Measurements from ENCODE around the gene NWD2.

NWD2 gene

DNA sequence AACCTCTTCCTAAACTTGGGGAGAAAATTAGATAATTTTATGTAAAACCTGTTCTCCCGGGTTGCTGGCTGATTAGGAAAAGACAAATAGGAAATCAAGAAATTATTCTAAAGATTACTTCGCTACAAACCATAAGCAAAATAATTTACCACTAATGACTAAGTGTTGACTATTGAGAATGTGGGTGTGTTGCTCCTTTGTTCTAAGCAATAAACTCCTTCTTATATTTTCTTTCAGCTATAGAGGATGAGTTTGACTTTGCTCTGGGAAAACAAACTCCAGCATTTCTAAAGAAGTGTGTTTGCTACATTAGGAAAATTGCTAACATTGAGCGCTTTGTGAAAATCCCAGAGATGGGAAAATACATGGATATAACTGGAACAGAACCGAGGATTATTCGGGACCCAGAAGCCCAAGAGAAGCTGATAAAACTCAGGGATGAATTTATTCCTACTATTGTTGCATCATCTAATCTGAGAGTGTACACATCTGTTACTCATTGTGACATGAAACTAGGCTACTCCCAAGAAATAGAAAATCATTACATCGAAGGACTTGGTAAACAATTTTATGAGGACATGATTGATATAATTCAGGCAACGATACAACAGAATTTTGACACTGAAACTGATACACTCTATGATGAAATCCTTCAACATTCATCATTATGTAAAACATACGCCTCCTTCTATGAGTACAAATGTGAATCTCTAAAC, 194.2 kb downstream of the NWD2 start:
- DNase-seq (ENCODE audit: low spot score) = no peak

DNA sequence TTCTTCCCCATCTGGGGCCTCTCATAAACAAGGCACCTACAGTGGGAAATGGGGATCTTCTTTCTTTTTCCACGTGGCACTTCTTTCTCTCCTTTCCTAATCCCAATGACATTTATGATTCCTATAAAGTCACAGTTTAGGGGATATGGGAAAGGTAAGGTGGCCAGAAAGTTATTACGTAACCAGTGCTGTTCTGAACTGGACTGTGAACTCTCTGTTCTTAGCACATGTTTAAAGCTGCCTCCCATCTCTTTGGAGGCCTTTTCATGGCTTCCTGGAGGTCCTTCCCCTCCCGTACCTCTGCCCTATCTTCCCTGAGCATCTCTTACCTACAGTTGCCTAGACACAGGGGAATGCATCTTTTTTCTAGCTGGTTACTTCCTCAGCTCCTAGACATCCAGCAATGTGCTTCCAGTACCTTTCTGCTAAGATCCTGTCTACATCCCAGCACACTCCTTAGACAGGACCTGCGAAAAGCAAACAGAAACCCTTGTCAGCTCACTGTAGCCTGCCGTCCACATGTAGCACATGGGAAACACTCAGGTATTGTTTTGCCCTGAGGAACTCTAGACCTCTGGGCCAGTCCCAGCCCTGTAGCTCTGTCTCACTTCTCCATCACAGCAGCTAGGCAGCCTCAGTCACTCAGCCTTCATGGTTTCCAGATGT, 195.4 kb downstream of the NWD2 start:
- DNase-seq (ENCODE audit: low spot score) = no peak

DNA sequence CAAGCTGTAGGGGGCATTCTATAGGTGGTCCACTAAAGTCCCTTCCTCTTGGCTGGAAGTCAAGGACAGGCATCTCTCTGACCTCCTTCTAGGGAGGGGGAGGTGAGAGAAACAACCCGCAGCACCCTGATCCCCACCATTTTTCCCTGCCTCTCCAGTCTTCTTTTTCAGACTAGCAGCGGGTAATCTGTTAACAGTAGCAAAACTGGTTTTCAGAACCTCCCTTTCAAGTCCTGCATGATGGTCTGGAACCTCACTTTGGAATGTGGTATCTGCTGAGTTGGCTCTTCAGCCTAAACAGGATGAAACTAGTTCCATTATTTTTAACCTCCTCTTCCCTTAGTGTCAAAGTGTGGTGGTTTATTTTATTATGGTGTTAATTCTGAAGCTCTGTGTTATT, 196.0 kb downstream of the NWD2 start:
- DNase-seq (ENCODE audit: low spot score) = no peak

DNA sequence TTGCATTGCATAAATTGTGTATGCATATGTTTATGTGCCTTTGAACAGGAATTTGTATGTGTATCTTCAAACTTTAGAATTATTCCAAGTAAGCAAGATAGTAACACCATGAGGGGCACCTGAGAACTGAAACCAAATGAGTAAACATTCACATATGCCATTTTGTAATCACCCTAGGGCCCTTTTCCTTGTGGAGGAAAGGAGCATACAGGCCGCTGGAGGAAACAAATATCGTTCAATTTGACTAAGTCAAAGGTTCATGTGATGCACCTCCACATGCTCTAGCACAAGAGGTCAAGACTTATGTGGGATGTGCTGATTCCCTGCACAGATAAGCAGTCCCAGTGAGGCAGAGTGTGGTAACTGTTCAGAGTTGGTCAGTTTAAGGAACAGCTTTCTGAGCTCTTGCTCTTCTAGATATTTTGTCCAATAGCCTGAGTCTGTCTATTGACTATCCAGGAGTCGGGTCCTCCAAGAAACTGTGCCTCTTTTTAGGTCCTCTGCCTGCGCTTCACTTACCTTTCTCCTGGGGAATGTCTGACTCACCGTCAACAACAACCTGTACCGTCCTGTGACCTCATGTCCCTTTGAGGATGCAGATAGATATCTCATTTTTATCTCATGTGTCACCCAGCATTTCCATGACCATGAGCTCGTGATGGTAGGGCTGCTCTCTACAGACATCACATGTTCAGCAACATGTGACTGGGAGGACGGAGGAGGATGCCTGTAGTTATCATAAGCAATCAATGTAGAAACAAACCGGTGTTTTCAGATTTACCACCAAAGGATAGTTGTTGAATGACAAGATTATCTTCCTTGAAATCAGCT, 196.9 kb downstream of the NWD2 start:
- DNase-seq (ENCODE audit: low spot score) = no peak

DNA sequence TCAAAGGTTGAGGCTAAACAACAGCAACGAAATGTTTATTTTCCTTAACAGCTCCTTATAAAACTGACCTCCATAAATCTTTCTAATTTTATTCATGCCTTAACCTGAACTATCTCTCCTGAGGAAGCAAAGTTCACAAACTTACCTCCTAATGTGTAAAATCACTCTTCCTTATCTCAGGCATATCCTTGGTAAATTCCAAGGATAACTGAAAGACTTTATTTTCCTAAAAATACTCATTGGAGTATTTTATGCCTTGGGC, 197.4 kb downstream of the NWD2 start:
- no peak for DNase-seq (ENCODE audit: low spot score)

DNA sequence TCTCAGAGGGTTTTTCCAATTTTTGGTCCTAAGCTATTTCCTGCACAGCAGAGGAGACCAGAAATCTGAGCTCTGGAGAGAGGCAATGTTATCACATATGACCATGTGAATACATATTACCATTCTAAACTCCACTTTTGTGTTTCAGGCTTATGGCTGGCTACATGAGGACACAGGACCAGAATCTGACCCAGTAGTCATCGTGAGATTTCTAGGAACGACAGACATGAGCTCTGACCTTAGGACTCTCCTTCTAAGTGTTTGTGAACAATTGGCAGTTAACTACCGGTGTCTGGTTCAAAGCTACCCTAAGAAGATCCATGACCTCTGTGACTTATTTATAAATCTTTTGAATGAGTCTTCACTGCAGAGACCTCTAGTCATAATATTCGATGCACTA, 198.6 kb downstream of the NWD2 start:
- no peak for DNase-seq (ENCODE audit: low spot score)

DNA sequence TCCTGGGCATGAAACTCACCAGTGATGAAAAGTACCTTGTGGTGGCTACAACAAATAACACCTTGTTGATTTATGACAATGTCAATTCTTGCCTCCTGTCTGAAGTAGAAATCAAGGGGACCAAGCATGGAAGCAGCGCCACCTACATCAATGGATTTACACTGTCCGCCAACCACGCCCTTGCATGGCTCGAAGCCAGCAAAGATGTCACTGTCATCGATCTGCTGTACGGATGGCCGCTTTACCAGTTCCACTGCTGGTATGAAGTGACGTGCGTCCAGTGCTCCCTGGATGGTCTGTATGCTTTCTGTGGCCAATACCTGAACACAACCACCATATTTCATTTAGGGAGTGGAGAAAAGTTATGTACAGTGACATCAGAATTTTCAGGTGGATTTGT, 200.5 kb downstream of the NWD2 start:
- no peak for DNase-seq (ENCODE audit: low spot score)

DNA sequence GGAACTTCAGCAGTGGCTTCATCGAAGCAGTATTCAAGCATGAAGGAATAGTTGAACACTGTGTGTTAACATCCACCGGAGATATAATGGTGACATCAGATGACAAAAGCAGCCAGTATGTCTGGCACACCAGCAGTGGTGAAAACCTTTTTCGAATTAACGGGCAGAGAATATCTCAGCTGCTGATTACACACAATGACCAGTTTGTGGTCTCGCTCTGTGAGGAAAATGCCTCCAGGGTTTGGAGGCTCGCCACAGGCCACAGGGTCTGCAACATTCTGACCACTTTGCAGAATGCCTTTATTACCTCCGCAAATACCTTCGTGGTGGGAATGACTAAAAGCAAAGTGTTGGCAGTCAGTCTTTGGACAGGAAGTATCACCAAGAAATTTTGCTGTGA, 201.5 kb downstream of the NWD2 start:
- no peak for DNase-seq (ENCODE audit: low spot score)

DNA sequence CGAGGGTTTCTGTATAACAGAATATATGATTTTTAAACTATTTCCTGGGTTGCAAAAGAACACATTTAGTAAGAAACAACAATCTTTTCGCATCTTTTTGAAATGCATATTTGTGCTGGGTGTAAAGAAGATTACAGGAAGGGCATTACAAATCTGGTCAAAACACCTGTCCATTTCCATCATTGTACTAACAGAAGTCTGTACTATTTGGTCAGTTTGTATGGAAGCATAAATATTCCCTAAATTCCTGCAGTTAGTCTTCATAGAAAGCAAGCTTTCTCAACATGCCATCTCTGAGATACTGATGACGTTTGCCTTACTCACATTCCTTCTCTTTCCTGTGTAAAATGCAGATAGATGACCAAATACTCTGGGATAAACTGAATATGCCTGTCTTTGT, 203.3 kb downstream of the NWD2 start:
- no peak for DNase-seq (ENCODE audit: low spot score)

DNA sequence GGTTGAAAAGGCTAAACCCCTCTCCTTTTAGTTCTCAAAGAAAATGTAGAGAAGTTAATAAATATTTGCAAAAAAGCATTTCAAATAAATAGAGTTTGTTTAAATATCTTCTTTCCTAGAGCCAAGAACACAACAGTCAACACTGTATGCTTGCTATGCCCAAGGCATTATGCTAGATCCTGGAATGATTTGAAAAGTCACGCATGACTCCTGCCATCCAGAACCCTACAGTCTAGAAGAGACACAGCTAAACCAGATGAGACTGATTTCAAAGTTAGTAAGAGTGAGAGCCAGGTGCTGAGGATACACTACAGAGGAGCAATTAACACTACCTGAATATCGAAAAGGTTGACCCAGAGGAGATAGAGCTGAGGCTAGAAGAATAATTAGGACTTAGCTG, 205.8 kb downstream of the NWD2 start:
- DNase-seq (ENCODE audit: low spot score) = no peak

DNA sequence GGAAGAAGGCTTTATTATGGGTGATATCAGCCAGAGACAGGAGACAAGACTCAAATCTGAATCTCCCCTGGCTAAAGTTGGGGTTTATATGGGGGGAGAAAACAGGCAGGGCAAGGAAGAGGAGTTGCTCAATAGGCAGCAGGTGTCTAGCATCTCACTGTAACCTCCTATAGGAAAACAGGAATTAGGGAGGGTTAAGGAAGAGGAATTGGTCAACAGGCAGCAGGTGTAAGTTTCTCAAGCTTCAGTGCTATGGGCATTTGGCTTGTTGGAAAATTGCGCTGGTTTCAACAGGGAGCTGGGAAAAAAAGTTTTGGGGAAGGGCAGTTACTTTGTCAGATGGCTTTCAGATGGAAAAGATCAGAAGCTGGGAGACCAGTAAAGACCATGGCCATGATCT, 206.4 kb downstream of the NWD2 start:
- DNase-seq (ENCODE audit: low spot score) = no peak

DNA sequence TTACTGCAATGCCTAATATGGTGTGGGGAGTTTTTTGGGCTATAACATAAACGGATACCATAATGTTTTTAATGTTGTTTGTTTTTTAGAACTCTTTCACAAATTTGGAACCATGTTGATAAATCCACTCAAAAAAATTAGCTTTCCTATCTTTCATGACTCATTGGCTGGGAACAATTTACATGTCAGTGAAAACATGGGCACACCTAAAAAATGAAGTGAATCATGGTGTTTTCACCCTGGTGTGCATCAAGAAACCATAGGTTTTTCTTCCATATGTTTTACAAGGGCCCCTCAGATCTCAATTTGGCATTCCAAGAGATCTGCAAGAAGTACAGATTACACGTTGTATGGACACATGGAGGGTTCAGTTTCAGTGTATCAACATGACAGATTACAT, 207.1 kb downstream of the NWD2 start:
- no peak for DNase-seq (ENCODE audit: low spot score)

DNA sequence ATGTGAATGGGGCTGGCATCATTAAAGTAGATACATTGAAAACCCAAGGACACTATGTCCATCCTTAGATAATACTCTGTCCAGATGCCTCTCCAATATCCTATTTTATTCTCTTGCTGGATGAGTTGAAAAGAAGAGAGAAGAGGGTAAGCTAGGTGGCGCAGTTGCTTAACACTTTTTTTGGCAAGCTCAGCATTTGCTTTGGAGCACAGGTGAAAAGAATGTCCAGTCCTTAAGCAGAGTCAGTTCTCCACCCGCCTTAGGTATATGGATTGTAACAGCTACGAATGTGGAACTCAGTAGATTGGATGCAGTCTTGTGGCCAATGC, 208.4 kb downstream of the NWD2 start:
- DNase-seq (ENCODE audit: low spot score) = peak; percentile 26

DNA sequence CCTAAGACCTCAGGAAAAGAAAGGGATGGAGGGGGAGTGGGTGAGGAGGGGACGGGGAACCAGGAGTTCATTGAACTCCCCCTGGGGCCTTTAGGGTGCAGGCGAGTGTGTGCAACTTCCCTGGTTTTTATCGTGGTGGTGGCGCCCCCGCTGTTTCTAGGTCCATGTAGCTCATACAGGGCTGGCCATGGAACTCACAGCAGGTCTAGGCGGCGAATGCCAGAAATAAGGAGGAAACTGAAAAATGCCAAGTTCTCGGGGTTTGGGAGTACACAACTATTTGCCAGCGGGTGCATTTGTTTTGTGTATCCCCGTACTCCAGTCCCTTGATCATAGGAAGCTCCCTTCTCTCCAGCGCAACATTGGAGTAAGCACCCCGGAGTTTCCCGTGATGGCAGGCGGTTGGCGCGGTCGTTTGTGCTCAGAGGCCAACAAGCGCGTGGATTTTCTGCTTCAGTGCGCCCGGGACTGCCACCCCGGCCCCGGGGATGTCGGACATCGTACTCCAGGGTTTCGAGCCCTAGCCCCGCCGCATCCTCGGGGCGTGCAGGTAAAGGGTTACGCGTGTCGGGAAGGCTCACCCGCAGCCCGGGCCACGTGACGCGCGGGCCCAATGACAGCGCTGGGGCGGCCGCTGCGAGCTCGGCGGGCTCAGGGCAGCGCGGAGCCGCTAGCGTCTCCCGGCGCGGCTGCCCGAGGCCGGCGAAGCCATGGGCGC, 208.9 kb downstream of the NWD2 start:
- peak; percentile 74 for DNase-seq (ENCODE audit: low spot score)

DNA sequence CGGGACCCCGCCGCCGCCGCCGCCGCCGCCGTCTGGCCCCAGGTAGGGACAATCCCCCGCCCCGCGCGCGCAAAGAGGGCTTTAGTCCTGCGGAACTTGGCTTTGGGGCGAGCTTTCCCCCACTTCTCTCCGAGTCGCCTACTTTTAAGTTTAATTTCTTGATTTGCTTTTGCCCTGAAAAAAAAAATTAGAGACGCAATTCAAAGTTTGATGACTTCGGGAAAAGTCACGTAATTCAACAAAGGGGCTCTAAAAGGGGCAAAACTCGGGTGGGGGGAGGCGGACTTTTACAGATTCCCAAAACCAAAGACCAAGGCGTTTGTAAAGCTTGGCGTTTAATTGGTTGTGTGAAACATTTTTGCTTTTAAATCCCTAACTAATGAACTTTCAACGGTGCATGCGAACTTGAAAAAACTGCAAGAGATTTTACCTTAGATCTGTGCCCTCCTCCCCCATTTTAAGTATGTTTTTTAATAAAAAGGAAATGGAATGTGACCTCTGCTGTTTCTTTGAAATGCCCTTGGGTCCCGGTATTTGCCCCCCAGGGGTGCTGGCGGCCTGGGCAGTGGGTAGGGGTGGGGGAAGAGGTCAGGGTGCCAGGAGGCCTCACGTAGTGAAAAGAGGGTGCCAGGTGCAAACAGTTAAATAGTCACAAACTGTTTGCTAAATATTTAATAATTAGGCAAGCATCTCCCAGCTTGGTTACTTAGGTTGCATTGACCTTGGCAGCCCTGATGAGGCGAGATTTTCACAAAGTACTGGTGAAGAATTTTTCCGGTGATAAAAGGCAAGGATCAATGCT, 209.7 kb downstream of the NWD2 start:
- DNase-seq (ENCODE audit: low spot score) = no peak

DNA sequence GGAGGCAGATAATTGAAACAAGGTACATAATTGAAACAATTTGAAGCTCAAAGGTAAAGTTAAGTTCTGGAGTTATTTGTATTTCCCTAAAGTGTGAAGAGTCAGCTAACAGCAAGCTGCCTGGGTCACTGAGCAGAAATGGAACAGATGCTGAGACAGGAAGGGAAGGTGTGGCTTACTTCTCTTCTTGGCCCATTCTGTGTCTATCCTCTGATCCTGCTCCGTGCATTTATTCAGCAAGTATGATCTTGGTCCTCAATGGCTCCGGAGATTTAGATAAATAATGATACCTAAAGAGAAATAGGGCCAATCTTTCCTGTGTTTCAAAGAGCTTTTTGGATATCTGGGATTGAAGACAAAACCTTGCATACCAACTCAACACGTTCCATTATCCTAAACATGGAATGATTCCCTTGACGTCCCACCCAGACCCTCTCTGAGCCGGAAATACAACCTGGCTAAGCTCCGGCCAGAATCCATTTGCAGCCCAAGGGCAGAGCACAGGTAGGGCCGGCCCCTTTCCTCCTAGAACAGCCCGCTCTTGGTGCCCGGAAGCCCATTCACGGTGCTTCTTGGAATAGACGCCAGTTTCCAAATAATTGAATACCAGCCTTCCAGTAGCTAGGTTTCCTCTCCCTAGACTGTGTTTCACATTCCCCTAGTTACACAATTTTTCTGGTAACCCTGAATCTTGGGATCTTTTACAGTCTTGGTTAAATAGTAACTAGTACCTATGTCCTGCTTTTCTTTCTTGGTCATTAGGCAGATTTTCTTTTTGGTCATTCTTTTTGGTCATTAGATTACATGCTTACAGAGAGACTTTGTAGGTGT, 211.0 kb downstream of the NWD2 start:
- DNase-seq (ENCODE audit: low spot score) = no peak

DNA sequence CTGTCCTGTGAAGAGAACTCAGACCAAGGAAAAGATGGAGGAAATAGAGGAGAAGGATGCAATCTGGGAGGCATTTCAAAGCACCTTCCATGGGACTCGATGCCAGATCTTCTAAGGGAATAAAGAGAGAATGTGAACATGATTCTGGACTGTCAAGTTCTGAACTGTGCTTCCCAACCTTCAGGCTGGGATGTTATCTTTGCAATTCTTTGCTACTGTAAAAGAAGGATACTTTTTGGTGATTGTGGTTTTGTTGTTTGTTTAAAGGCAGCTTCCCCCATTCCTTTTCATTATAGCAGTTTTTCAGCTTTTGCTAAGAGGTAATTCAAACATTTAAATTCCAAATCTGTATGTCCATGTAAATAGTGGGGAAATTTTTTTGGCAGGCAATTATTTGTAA, 217.3 kb downstream of the NWD2 start:
- DNase-seq (ENCODE audit: low spot score) = no peak

DNA sequence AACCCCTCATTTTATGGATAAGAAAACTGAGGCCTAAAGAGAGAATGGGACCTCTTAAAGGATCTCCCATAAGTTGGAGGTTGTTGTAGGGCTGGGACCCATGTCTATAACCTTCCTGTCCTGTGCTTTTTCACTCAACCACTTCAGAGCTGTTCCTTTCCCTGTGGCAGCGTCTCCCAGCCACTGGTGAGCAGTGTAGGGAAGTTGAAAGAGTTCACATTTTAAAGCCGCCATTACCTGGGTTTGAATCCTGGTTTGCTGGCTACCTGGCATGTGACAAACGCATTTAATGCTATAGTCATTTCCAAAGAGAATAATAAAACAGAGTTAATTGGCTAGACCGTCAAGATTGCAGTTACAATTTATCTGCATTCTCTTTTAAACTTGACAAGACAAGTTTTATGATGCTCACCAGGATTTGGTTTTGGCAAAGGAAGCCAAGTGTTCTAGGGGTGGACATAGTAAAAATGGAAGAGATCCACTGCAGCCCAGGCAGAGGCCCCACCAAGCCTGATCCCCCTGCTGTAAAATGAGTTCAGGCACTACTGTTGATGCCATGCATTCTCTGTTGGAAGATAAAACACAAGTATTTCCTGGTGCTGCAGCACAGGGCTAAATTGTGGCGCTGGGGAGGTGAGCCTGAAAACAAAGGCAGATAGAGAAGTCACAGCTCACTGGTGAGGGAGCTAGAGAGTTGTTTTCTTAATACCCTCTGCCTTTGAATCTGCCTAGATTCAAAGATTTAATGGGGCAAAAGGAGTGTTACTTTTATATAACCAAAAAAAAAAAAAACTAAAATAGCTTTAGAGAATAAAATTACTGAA, 218.7 kb downstream of the NWD2 start:
- DNase-seq (ENCODE audit: low spot score) = no peak

DNA sequence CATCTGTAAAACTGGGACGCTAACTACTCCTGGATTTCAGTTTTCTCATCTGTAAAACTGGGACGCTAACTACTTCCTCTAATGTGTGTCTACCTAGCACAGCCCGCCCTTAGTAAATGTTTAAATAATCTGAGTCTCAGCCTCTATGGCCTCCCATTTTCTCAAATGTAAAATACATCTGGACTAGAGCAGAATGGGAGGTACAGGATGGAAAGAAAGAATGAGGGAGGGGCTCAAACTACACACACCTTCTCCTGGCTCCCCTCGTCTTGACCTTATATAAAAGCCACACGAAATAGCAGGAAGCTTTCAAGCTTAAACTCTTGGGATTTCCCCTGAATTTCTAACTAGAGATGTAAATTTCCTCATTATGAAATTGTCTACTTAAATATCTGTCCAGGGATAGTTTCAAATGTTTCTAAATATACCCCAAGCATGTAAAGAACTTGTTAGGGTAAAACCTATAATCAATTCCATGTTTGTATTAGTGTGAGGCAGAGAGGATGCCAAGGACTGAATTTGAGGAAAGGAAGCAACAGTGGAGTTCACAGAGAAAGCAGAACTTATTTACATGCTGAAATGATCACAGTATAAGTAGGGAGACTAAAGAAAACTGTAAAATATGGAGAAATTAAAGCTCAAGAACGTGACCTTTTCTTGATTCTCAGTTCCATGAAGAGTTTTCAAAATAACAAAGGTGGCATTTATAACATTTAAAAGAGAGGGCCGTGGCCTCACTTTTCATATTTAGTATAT, 220.0 kb downstream of the NWD2 start:
- DNase-seq (ENCODE audit: low spot score) = no peak

DNA sequence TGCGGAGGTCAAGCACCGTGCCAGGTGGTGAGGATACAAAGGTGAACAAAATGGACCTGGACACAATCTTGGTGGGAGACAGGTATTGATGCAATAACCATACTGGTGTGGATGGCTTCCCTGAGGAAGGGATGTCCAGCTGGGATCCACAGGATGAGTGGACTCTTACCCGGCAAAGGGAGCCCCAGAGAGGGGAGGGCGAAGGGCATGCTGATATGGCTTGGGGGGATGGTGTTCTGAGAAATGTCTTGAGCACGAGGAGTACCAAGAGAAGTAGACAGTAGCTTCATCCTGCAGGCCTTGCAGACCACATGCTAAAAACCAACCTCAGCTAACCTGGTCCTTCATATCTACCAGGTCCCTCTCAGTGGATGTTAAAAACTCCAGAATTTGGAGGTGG, 220.8 kb downstream of the NWD2 start:
- no peak for DNase-seq (ENCODE audit: low spot score)
